HG02973 (cell line): ENCODE results near the gene DLG2.

Experiments used
- ATAC-seq: cut with Tn5 transposase; IDR thresholded peaks from one replicate; pipeline ENCODE4 v1.9.1; 2021; ENCODE audit warnings: moderate library complexity; ENCODE audit not compliant: unreplicated experiment

Gene DLG2

GRCh38 chr11:84165139-84165538 is 1462.0 kb downstream of the DLG2 start:
- no peak for ATAC-seq

DNA sequence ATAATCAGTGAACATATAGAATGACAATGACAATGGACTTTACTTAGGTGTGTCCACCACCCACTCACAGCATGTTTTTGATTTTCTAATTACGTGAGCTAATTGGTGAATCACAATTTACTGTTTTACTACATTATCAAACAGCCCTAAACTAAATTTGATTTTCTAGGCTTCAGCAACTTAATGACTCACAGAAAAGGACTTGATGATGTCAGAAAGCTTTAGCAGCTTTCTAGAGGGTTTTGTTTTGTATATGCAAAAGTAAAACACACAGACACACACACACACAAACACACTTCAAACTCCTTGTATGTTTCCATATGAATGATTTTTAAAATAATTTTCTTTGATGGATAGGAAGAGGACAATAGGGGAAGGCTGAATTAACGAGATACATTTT is 1462.4 kb downstream of the DLG2 start:
- ATAC-seq: no peak

- no peak for ATAC-seq
Measured at GRCh38 chr11:84163116-84163515, 1464.0 kb downstream of the DLG2 start.

DNA sequence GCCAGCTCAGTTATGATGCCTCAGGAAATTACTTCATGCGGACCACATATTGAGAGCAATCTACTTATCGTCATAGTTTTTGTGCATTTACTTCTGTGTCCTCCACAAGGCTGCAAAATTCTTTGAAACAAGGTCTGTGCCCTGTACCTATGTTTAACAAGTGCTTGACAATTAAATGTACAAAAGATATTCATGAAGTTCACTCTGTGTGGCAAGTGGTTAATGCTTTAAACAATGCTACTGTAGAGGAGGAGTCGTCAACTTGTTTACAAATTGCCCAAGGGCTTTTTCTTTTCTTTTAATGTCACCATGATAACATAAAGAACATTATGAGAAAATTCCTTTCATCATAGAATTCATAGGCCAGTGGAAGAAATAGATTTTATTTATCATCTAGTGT is 1469.5 kb downstream of the DLG2 start:
- ATAC-seq: no peak

GRCh38 chr11:84146826-84147225 is 1480.3 kb downstream of the DLG2 start:
- ATAC-seq: no peak

DNA sequence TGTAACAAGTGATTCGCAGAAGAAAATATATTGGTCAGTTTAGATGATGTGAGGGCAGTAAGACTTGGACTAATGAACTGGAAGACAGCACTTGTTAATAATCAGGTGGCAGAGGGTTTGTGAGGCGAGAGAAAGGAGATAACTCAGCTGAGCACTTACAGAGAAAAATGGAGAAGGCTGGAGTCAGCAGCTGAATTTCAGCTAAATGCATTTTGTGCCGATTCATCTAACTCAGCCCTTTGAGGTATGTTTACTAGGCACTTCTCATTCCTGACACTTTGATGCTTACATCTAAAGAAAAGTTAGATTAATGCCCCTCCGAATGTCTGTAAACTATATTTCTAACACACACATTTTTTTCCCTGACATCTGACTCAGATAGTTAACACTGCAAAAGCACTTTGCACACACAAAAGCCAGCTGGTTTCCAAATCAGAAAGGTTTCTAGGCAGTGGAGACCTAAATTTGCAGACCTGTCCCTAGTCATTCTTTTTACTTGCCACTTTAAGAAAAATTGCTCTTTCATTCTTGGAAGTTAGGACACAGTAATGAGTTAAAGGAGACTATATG is 1481.4 kb downstream of the DLG2 start:
- no peak for ATAC-seq

- ATAC-seq: no peak
Measured at GRCh38 chr11:84144531-84144930, 1482.6 kb downstream of the DLG2 start.

DNA sequence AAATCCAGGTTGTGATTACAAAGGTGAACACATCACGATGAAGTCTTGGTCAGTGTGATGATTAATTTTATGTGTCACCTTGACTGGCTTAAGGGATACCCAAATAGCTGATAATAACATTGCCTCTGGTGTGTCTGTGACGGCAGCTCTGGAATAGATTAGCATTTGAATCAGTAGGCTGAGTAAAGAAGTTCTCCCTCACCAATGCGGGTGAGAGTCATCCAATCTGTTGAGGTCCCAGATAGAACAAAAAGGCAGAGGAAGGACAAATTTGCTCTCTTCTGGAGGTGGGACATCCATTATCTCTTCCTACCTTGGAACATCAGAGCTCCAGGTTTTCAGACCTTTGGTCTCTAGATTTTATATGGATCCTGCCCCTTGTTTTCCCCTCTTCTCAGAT is 1484.7 kb downstream of the DLG2 start:
- ATAC-seq: no peak

- no peak for ATAC-seq
Measured at GRCh38 chr11:84140386-84141169, 1486.6 kb downstream of the DLG2 start.

GRCh38 chr11:84137960-84138359 is 1489.2 kb downstream of the DLG2 start:
- no peak for ATAC-seq

DNA sequence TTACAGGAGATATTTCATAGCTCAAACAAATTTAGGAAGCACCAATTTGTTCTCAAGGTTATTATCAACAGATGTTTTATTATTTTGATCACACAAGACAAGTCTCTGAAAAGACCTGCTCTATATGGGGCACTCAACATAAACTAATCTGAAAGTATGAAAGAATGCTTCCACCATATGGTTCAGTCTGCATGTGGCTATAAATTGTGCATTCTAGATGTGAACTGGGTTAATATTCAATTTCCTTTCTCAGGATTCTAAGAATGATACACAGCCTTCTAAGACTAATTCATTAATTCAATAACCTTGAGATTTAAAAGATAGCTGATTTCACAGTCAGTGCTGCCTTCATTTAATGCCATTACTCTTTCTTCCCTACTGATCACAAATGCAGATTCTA is 1489.6 kb downstream of the DLG2 start:
- ATAC-seq: no peak

GRCh38 chr11:84136926-84137325 is 1490.2 kb downstream of the DLG2 start:
- no peak for ATAC-seq

DNA sequence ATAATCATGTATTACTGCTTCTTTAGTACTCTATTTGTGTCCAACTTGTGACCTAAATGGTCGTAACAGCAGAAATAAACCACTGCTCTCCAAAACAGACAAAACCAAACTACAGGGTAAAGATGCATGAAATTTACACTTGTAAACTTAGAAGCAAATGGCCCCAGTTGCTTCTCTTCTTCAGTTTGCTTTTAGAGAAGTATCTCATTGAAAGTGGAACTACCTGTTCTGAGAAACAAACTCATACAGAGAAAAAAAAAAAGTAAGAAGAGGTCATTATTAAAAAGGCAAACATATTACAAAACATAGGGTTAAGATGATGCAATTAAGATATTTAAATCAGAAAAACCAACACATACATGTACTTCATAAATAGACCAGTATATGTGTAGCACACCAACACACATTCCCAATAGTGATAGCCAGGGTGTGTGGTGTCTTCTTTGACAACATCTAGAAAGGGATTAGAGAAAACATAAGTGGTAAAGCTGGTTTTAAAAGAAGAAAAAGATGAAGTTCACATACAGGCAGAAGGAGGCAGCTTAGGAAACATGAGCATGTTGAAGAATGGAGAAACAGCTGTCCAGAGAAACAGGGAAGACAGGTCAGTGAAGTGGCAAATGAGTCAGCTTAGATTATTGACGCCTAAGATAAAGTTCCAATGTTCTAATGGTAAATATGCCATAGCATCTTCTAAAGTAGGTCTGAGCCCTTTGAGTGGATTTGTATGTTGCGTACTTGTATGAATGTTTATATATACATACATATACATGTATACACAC is 1496.3 kb downstream of the DLG2 start:
- no peak for ATAC-seq

GRCh38 chr11:84129961-84130576 is 1497.1 kb downstream of the DLG2 start:
- ATAC-seq: no peak

GRCh38 chr11:84128840-84129239 is 1498.3 kb downstream of the DLG2 start:
- no peak for ATAC-seq

- ATAC-seq: no peak
Measured at GRCh38 chr11:84117394-84117793, 1509.8 kb downstream of the DLG2 start.

- no peak for ATAC-seq
Measured at GRCh38 chr11:84106541-84106940, 1520.6 kb downstream of the DLG2 start.

GRCh38 chr11:84105148-84105547 is 1522.0 kb downstream of the DLG2 start:
- no peak for ATAC-seq

- no peak for ATAC-seq
Measured at GRCh38 chr11:84103096-84103495, 1524.0 kb downstream of the DLG2 start.

- ATAC-seq: no peak
Measured at GRCh38 chr11:84097186-84097585, 1530.0 kb downstream of the DLG2 start.

DNA sequence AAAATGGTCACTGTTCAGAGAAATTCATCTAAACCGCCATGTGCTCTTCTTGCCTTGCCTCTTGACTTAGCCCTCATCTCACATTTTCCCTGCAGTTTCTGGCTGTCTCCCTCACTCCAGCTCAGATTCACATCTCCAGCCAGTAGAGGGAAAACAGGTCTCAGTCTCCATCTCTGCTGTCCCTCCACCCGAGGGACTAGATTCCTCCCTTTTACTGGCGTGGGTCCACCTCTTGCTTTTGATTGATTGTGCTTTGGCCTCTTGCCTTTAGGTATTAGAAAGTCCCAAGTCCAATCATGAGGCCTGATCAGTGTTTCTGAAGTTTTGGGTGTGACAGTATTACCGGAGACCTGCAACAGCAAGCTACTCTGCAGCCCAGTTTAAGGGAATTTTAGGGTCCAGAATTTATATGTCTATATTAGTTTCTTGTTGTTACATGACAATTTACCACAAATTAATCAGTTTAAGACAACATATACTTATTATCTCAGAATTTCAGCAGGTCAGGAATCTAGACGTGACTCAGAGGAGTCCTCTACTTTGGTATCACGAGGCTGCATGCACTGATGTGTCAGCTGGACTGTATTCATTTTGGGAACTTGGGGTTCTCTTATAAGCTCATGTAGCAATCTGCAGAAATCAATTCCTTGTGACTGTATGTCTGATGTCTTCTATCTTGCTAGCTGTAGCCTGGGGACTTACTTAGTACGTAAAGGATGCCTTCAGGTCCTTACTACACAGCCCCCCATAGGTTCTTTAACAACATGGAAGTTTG is 1535.7 kb downstream of the DLG2 start:
- no peak for ATAC-seq
